Astrocyte (in vitro differentiated cells and primary cell): ENCODE data around the gene GGA2. TPM values are rescaled to one million over a fixed set of nuclear protein-coding genes. Genes with fewer than 3 reads are reported as not detected.

Experiments
- DNase-seq: peaks from one replicate; pipeline ENCODE4 v3.0.0-alpha.2; 2010; ENCODE audit warnings: low read depth
- FAIRE-seq: peaks from 2 replicates; lab custom pipeline; 2011; peaks lifted over from hg19 to GRCh38; lab: Jason Lieb, UNC
- H2AFZ ChIP-seq: 2 replicates; pipeline ENCODE4 v1.6.0; 2012; ENCODE audit warnings: low read depth, low read length, inconsistent platforms
- H3K27ac ChIP-seq: 2 replicates; pipeline ENCODE4 v1.5.1; 2011; ENCODE audit warnings: low read depth, low read length, inconsistent platforms
- H3K27me3 ChIP-seq: 2 replicates; pipeline ENCODE4 v1.6.0; 2011; ENCODE audit warnings: low read length, inconsistent platforms; ENCODE audit not compliant: insufficient read depth
- H3K36me3 ChIP-seq: 2 replicates; pipeline ENCODE4 v1.5.1; 2011; ENCODE audit warnings: low read length, inconsistent platforms; ENCODE audit not compliant: insufficient read depth
- H3K4me1 ChIP-seq: 2 replicates; pipeline ENCODE4 v1.5.1; 2011; ENCODE audit warnings: low read length, inconsistent platforms; ENCODE audit not compliant: insufficient read depth
- H3K4me2 ChIP-seq: 2 replicates; pipeline ENCODE4 v1.6.0; 2012; ENCODE audit warnings: low read length, inconsistent platforms
- H3K4me3 ChIP-seq: 2 replicates; pipeline ENCODE4 v1.5.1; 2011; ENCODE audit warnings: low read depth, mild to moderate bottlenecking, low read length, inconsistent platforms; ENCODE audit not compliant: insufficient read depth
- H3K79me2 ChIP-seq: 2 replicates; pipeline ENCODE4 v1.6.0; 2012; ENCODE audit warnings: mild to moderate bottlenecking, low read length, inconsistent platforms; ENCODE audit not compliant: insufficient read depth
- H3K9ac ChIP-seq: 2 replicates; pipeline ENCODE4 v1.6.0; 2012; ENCODE audit warnings: mild to moderate bottlenecking, low read length, inconsistent platforms
- H3K9me3 ChIP-seq: 2 replicates; pipeline ENCODE4 v1.5.1; 2012; ENCODE audit warnings: low read depth, mild to moderate bottlenecking, low read length, inconsistent platforms; ENCODE audit not compliant: insufficient read depth
- H4K20me1 ChIP-seq: 2 replicates; pipeline ENCODE4 v1.6.0; 2012; ENCODE audit warnings: low read length, inconsistent platforms; ENCODE audit not compliant: insufficient read depth
- H3K27ac Mint-ChIP-seq: one replicate; pipeline ENCODE4 v1.8.0; 2021; ENCODE audit warnings: mild to moderate bottlenecking, mixed read lengths; ENCODE audit not compliant: unreplicated experiment
- H3K27me3 Mint-ChIP-seq: one replicate; pipeline ENCODE4 v1.8.0; 2021; ENCODE audit warnings: low read depth, mixed read lengths; ENCODE audit not compliant: unreplicated experiment
- H3K36me3 Mint-ChIP-seq: one replicate; pipeline ENCODE4 v1.8.0; 2021; ENCODE audit warnings: low read depth, mixed read lengths; ENCODE audit not compliant: unreplicated experiment
- H3K4me1 Mint-ChIP-seq: one replicate; pipeline ENCODE4 v1.8.0; 2021; ENCODE audit warnings: low read depth, mixed read lengths; ENCODE audit not compliant: unreplicated experiment
- H3K4me3 Mint-ChIP-seq: one replicate; pipeline ENCODE4 v1.8.0; 2021; ENCODE audit warnings: mild to moderate bottlenecking, moderate library complexity, mixed read lengths; ENCODE audit not compliant: unreplicated experiment
- H3K9me3 Mint-ChIP-seq: one replicate; pipeline ENCODE4 v1.8.0; 2021; ENCODE audit warnings: mild to moderate bottlenecking, mixed read lengths; ENCODE audit not compliant: unreplicated experiment
- EZH2 ChIP-seq: IDR thresholded peaks from 2 replicates; pipeline ENCODE4 v1.6.1; 2012; ENCODE audit warnings: mild to moderate bottlenecking, low read length, inconsistent platforms; ENCODE audit not compliant: insufficient read depth
- total RNA-seq: library from RNA; stranded (reverse); gene quantifications from 2 replicates; pipeline ENCODE4 v1.2.1, GENCODE V29; 2021
- TF ChIP-seq, protein P1 (sequence below): IDR thresholded peaks from 2 replicates; pipeline ENCODE4 v1.5.1; 2011; ENCODE audit warnings: low read depth, mild to moderate bottlenecking, inconsistent platforms, low read length, moderate library complexity; ENCODE audit not compliant: insufficient read depth

Gene GGA2
- total RNA-seq, 1 donor from 2014 or later: 84.0 TPM

GRCh38 chr16:23499801-23500200 is 10.5 kb downstream of the GGA2 start:
- no peak overlapping the region for H2AFZ ChIP-seq
- peaks cover 66% of the 10 kb centered on the region for H3K79me2 ChIP-seq
- no peak overlapping the region for H3K4me3 ChIP-seq
- no peaks in the 10 kb centered on the region for H3K27me3 Mint-ChIP-seq
- H3K36me3 Mint-ChIP-seq: peaks cover 11% of the 10 kb centered on the region
- H3K27me3 ChIP-seq: no peaks in the 10 kb centered on the region
- H3K9me3 Mint-ChIP-seq: no peaks in the 10 kb centered on the region
- no peak for FAIRE-seq
- no peak for DNase-seq
- no peak overlapping the region for H3K4me3 Mint-ChIP-seq
- no peak for TF ChIP-seq EZH2
- TF ChIP-seq, protein P1, sequence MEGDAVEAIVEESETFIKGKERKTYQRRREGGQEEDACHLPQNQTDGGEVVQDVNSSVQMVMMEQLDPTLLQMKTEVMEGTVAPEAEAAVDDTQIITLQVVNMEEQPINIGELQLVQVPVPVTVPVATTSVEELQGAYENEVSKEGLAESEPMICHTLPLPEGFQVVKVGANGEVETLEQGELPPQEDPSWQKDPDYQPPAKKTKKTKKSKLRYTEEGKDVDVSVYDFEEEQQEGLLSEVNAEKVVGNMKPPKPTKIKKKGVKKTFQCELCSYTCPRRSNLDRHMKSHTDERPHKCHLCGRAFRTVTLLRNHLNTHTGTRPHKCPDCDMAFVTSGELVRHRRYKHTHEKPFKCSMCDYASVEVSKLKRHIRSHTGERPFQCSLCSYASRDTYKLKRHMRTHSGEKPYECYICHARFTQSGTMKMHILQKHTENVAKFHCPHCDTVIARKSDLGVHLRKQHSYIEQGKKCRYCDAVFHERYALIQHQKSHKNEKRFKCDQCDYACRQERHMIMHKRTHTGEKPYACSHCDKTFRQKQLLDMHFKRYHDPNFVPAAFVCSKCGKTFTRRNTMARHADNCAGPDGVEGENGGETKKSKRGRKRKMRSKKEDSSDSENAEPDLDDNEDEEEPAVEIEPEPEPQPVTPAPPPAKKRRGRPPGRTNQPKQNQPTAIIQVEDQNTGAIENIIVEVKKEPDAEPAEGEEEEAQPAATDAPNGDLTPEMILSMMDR: no peak
- H3K27ac ChIP-seq: no peak overlapping the region
- H3K4me2 ChIP-seq: no peak overlapping the region
- H3K4me1 ChIP-seq: peaks cover 14% of the 10 kb centered on the region
- no peak overlapping the region for H3K27ac Mint-ChIP-seq
- H3K4me1 Mint-ChIP-seq: peaks cover 35% of the 10 kb centered on the region
- H3K36me3 ChIP-seq: no peaks in the 10 kb centered on the region
- no peaks in the 10 kb centered on the region for H3K9me3 ChIP-seq
- peaks cover 78% of the 10 kb centered on the region for H4K20me1 ChIP-seq
- H3K9ac ChIP-seq: no peak overlapping the region

- Mint-ChIP-seq H3K4me3 (no peak overlapping the region), H3K36me3 (peaks cover 13% of the 10 kb centered on the region), H3K27ac (no peak overlapping the region), H3K9me3 (no peaks in the 10 kb centered on the region), H3K4me1 (peaks cover 26% of the 10 kb centered on the region), H3K27me3 (no peaks in the 10 kb centered on the region)
- no peak overlapping the region for H3K27ac ChIP-seq
- no peaks in the 10 kb centered on the region for H3K27me3 ChIP-seq
- H3K4me2 ChIP-seq: no peak overlapping the region
- no peak for TF ChIP-seq EZH2
- TF ChIP-seq, protein P1: no peak
- peaks cover 4% of the 10 kb centered on the region for H3K4me1 ChIP-seq
- no peaks in the 10 kb centered on the region for H3K9me3 ChIP-seq
- H3K36me3 ChIP-seq: no peaks in the 10 kb centered on the region
- DNase-seq (no peak), FAIRE-seq (no peak)
- H3K79me2 ChIP-seq: peaks cover 66% of the 10 kb centered on the region
- no peak overlapping the region for H3K9ac ChIP-seq
- H4K20me1 ChIP-seq: peaks cover 74% of the 10 kb centered on the region
- H2AFZ ChIP-seq: no peak overlapping the region
- no peak overlapping the region for H3K4me3 ChIP-seq
These were observed 11.4 kb downstream of the GGA2 start for GRCh38 chr16:23498863-23499262.

GRCh38 chr16:23497543-23497868 is 12.8 kb downstream of the GGA2 start:
- no peak overlapping the region for H2AFZ ChIP-seq
- peaks cover 76% of the 10 kb centered on the region for H4K20me1 ChIP-seq
- peaks cover 17% of the 10 kb centered on the region for H3K36me3 Mint-ChIP-seq

More at GRCh38 chr16:23497543-23497868, 12.8 kb downstream of the GGA2 start:
- peak overlapping the region; percentile 36 for H3K27ac Mint-ChIP-seq
- no peak overlapping the region for H3K4me3 ChIP-seq
- H3K4me1 Mint-ChIP-seq: peaks cover 17% of the 10 kb centered on the region
- no peaks in the 10 kb centered on the region for H3K27me3 ChIP-seq
- H3K9me3 ChIP-seq: no peaks in the 10 kb centered on the region
- FAIRE-seq (no peak), DNase-seq (no peak)
- no peak overlapping the region for H3K9ac ChIP-seq
- no peak for TF ChIP-seq EZH2
- TF ChIP-seq, protein P1: no peak
- peak overlapping the region; percentile 26 for H3K4me2 ChIP-seq
- no peaks in the 10 kb centered on the region for H3K9me3 Mint-ChIP-seq
- H3K27me3 Mint-ChIP-seq: no peaks in the 10 kb centered on the region
- no peaks in the 10 kb centered on the region for H3K36me3 ChIP-seq
- H3K4me3 Mint-ChIP-seq: no peak overlapping the region
- H3K4me1 ChIP-seq: peaks cover 12% of the 10 kb centered on the region
- H3K79me2 ChIP-seq: peaks cover 56% of the 10 kb centered on the region
- H3K27ac ChIP-seq: no peak overlapping the region
